Stimulated activated CD4-positive, alpha-beta T cell treated with anti-CD3 and anti-CD28 coated beads, Interleukin-4, amount 100 ng/mL, for 24 hours (primary cell): ENCODE results near the gene MRC1.

ENCODE experiments used
- DNase-seq: peaks from one replicate; pipeline ENCODE4 v3.0.0-alpha.2; 2020

Gene MRC1

GRCh38 chr10:17848646-17849045 is 39.5 kb downstream of the MRC1 start:
- DNase-seq: no peak

DNA sequence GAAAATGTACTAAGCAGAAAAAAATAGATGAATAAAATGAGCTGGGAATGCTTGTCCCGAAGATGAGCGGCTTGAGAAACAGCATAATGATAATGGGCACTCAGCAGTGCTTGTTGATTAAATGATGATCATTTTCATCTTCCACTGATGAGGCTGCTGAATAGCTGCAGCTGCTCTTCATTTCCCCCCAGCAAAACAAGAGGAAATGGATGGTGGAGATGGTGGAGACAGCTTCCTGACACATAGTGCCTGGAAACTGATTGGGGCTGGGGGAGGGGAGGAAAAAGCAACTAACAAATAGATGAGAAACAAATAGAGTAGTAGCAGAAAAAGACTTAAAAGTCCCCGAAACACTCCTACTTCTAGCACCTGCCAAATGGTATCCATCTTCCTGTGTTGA is 41.4 kb downstream of the MRC1 start:
- DNase-seq: no peak

GRCh38 chr10:17851611-17852010 is 42.5 kb downstream of the MRC1 start:
- DNase-seq: no peak

GRCh38 chr10:17854044-17854652 is 45.0 kb downstream of the MRC1 start:
- DNase-seq: no peak

DNA sequence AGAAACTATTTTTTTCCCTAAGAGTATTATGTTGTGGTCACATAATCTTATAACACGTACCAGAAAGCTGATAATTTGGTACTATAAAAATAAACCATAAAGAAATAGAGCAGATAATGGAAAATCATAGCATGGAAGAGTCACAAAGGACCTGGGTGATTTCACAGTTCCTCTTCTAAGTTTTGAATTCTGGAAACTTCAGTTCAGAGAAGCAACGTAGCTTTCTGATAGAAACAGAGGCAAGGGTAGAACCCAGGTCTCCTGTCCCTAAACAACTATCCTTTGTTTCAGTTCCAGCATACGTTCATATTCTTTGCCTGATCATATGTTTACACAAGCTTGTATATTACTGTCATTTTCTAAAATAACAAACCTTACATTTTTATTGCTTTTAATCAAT is 47.9 kb downstream of the MRC1 start:
- no peak for DNase-seq

DNA sequence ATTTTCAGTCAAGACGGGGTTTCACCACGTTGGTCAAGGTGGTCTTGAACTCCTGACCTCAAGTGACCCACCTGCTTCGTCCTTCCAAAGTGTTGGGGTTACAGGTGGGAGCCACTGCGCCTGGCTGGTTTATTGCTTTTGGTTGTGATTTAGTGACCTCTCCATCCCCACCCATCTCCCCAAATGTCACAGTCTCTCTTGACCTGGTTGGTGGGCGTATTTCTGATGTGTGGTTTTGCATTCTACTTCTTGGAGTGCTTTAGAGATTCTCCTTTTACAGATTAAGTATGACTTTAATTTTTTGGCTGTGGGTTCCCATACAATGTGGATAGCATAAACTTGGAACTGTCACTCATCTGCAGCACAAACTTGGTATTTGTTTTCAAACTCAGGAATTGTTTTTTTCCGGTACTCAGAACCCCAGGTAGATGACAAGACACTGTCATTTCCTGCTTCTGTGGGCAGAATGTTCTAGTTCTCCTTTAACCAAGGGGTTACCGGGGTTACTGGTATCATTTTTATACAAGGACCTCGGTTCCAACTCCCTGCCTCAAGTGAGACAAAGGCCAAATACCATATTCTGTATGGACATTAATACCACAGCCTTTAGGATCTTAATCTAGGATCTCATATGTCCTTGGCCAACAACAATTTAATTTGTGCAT is 50.5 kb downstream of the MRC1 start:
- no peak for DNase-seq

GRCh38 chr10:17861760-17862159 is 52.6 kb downstream of the MRC1 start:
- no peak for DNase-seq

DNA sequence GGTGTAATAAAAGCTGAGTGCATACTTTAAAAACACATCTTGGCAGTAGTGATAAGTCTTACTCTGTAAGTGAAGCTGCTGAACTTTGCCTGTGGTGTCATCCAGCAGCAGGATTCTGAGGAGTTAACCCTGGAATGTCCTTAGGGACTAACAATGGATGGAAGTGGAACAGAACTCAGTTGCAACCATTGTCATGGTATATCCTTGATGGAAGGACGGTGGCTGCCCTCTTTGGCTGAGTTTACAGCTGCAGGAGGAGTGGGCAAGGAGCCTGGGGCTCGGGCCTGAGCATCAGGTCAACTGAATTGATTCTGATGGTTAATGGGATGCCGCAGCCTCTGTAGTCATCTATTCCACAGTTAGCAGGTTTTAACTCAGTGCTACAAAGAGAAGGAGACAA is 56.2 kb downstream of the MRC1 start:
- DNase-seq: no peak

DNA sequence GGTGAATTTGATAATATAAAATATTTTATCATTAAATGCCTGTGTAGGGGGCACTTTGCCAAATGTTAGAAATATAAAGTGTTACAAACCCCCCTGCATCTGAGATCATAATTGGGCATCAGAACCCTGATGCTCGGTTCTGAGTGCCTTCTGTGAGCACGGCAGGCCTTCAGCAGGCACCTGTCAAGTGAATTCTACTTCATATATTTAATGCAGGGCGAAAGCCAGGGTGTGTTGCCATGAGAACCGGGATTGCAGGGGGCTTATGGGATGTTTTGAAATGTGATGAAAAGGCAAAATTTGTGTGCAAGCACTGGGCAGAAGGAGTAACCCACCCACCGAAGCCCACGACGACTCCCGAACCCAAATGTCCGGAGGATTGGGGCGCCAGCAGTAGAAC is 57.2 kb downstream of the MRC1 start:
- no peak for DNase-seq

DNA sequence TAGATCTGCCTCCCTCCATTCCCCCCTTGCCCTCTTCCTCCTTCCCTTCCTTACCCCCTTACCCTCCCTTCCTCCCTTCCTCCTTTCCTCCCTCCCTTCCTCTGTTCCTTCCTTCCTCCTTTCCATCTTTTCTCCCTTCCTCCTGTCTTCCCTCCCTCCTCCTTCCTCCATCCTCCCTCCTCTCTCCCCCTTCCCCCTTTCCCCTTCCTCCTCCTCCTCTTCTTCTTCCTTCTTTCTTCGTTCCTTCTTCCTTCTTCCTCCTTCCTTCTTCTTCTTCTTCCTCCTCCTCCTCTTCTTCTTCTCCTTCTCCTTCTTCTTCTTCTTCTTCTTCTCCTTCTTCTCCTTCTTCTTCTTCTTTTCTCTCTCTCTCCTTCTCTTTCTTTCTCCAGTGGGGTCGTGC is 57.9 kb downstream of the MRC1 start:
- no peak for DNase-seq

GRCh38 chr10:17871036-17871435 is 61.9 kb downstream of the MRC1 start:
- no peak for DNase-seq

DNA sequence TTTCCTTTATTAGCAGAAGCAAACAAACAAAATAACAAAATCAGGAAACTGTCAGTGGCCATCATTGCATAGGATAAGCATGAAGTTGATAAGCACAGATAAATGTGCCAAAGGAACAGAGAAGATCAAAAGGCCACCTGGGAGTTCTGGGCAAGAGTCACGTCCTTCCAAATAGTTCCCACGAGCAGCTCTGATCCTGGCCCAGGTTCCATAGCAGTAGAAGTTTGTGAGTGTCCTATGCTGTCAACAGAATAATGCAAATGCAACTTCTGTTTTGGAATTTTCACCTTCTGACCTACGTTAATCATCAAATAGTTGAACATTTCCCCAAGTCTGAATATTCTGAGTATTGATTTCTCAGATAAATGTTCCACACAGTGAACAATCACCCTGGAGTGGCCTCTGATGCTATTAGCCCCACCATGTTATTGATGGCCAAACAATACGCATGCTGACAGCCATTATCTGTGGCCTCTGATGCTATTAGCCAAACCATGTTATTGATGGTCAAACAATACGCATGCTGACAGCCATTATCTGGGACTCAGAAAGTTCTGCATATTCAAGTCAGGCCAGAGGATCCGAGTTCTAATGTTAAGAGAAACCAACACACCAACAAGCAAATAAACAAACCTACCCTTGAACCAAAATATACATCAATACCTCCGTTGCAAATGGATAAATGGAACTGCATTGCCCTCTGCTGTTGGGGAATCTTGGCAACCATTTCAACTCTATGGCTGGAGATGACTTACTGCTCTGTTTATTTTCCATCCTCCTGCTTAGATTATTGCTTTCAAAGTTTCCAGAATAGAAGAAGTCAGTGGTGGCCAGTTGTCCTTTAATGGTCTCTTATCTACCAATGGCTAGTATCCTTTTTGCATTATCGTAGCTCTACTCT is 63.3 kb downstream of the MRC1 start:
- DNase-seq: no peak

GRCh38 chr10:17873946-17874345 is 64.8 kb downstream of the MRC1 start:
- DNase-seq: no peak

GRCh38 chr10:17877121-17877520 is 68.0 kb downstream of the MRC1 start:
- no peak for DNase-seq

GRCh38 chr10:17878896-17879295 is 69.7 kb downstream of the MRC1 start:
- no peak for DNase-seq

DNA sequence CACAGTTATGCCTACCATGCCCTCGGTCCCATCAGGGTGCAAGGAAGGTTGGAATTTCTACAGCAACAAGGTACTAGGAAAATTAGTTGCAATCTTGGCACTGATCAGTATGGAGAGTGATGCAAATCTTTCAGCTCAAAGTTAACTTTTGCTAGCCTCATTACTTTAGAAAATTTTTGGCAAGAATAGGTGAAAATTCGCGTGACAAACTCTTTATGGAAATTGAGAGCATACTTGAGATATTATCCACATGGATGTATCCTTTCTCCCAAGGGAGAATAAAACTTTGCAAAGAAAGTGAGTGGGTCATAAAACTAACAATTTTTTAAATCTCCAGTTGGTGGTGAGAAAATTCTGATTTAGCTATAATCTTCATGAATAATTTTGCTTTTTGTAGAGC is 71.5 kb downstream of the MRC1 start:
- DNase-seq: no peak

DNA sequence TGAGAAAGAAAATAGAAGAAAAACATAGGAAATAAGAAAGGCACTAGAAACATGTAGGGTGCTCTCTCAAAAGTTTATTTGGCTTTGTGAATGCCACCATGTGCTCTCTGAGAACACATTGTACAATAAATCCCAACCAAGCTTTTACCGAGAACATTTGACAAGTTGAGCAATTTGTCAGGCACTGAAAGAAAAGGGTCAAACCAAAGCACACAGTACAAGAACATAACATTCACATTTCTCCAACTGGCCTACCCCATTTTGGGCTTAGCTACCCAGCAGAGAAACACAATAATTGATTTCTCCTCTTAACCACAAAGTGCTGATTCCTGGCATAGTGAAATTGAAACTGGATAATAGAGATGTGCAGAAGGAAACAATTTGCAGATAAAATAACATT is 73.4 kb downstream of the MRC1 start:
- DNase-seq: no peak

DNA sequence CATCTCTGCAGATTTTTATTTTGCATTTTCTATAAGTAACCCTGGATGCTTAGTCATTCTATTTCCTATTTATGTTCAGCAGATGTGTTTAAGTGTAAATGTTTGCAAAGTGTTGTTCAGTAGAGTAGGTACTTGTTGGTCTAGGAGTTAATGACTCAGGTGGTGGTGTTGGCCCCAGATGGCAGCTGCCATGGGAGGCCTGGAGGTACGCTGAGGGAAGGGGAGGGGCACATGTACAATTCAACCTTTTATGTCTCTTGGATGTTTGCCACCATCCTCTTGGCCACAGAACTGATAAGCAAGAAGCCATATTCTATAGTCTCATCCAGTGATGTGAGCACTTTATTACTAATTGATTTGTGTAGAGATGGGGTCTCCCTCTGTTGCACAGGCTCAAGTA is 74.5 kb downstream of the MRC1 start:
- DNase-seq: no peak

DNA sequence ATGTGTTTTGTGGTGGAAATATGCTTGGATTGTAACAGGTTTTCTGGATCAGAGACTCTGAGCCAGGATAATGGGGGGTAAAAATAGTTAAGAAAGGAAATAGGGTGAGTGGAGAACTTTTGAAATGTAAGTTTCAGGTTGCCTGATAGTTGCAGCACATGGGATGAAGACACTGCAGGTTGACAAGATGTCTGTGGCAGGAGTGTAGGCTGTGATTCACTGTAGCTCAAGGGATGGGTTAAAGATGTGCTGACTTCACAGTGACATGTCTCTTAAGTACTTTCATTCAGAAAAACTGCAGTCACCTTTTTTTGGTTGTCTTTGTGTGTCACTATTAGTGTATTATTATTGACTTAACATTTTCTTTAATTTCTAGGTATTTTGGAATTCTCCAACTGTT is 79.0 kb downstream of the MRC1 start:
- no peak for DNase-seq

GRCh38 chr10:17891435-17891834 is 82.3 kb downstream of the MRC1 start:
- no peak for DNase-seq

GRCh38 chr10:17904564-17904963 is 95.4 kb downstream of the MRC1 start:
- DNase-seq: no peak

GRCh38 chr10:17905491-17905890 is 96.3 kb downstream of the MRC1 start:
- DNase-seq: no peak

GRCh38 chr10:17906002-17906401 is 96.9 kb downstream of the MRC1 start:
- DNase-seq: no peak

- no peak for DNase-seq
Observed at GRCh38 chr10:17907641-17908040, 98.5 kb downstream of the MRC1 start.
